Adrenal gland (tissue), 12 donors: ENCODE data around the gene SERPINA6. TPM values are rescaled to one million over a fixed set of nuclear protein-coding genes. Genes with fewer than 3 reads are reported as not detected.

ENCODE experiments used
- DNase-seq, 7 donors: peaks; one replicate each; pipeline ENCODE4 v3.0.0-alpha.2; 2019 to 2020
- H3K27ac ChIP-seq, 5 donors: fragments of 200-600 bp; sonication (generic) in 4 of 5; 1 replicate in 3 of 5; 2 replicates in 2 of 5; pipeline versions ENCODE4 v1.5.1 to v1.8.0; 2016 to 2020; ENCODE audit warnings: mild to moderate bottlenecking in 1 of 5
- H3K27me3 ChIP-seq: fragments of 200-600 bp; 2 replicates; pipeline ENCODE4 v1.8.0; 2021
- H3K36me3 ChIP-seq, 2 donors: fragments of 200-600 bp; replicated peaks in 1 of 2; 1 replicate in 1 of 2; 2 replicates in 1 of 2; pipeline versions ENCODE4 v1.5.1 to v1.8.0; 2018 to 2022
- H3K4me1 ChIP-seq, 2 donors: fragments of 200-600 bp; replicated peaks in 1 of 2; 1 replicate in 1 of 2; 2 replicates in 1 of 2; pipeline versions ENCODE4 v1.5.1 to v1.8.0; 2018 to 2021
- H3K4me3 ChIP-seq, 4 donors: fragments of 200-600 bp; sonication (generic) in 3 of 4; one replicate each; pipeline ENCODE4 v1.5.1; 2016 to 2018
- H3K9me3 ChIP-seq, 3 donors: fragments of 200-600 bp; sonication (generic) in 1 of 3; replicated peaks in 1 of 3; 1 replicate in 2 of 3; 2 replicates in 1 of 3; pipeline versions ENCODE4 v1.5.1 to v1.8.0; 2016 to 2021
- CTCF ChIP-seq, 6 experiments: fragments of 450-650 bp in 4 of 6; fragments of 200-600 bp in 2 of 6; sonication (generic) in 1 of 6; IDR thresholded peaks; 1 replicate in 5 of 6; 2 replicates in 1 of 6; pipeline versions ENCODE4 v1.5.1 to v1.8.0; 2016 to 2021; ENCODE audit warnings: antibody characterized with exemption in 6 of 6, mild to moderate bottlenecking in 2 of 6, moderate library complexity in 1 of 6
- POLR2A ChIP-seq, 2 donors: fragments of 450-650 bp; IDR thresholded peaks; one replicate each; pipeline ENCODE4 v1.6.1; 2017; ENCODE audit warnings: antibody characterized with exemption in 2 of 2, mild to moderate bottlenecking in 2 of 2, moderate library complexity in 1 of 2
- WGBS, 4 donors: extraction: QIAGEN DNeasy Blood & Tissue Kit in 2 of 4; methylation state at CpG; one replicate each; pipeline versions ENCODE4 v1.1.5 to v1.1.7; 2013 to 2017; 5-methylcytosine and 5-hydroxymethylcytosine counted together
- intact Hi-C, 2 donors: fragments of 100-400 bp; cut with DNase I; formaldehyde crosslinking; loops; one replicate each; pipeline versions ENCODE4 v1.14.1 to v1.15.0; 2022 to 2023
- polyA plus RNA-seq, 3 donors: library from polyadenylated mRNA; stranded (reverse); fragments of 200-250 nt in 2 of 3; fragments of 350-450 nt in 1 of 3; fragmentation: Illumina TruSeq in 1 of 3; extraction: RNeasy Lipid Tissue Mini Kit (QIAGEN cat#74804) in 1 of 3; gene quantifications; one replicate each; pipeline ENCODE4 v1.2.3, GENCODE V29; 2013 to 2014
- total RNA-seq, 9 donors: library from RNA; depleted of rRNA in 4 of 9; stranded (reverse); fragments of >200 nt in 4 of 9; fragments of 120-200 nt in 1 of 9; fragmentation: NEBNext Ultra II Directional in 1 of 9; extraction: Animal tissue kit (Norgen Biotek cat#: 25700) in 1 of 9; gene quantifications; one replicate each; pipeline versions ENCODE4 v1.1.0 to v1.2.4, GENCODE V29; 2013 to 2023
- donor health status: healthy with polysubstance abuse.
- donor health status: Bipolar disorder and iron deficiency.
- donor health status: DM: yes; HTN: yes; CAD: no.
- donor health status: DM: no; HTN: no; CAD: no.
- donor health status: DM: no; HTN: no; CAD: no.
- donor health status: DM: yes; HTN: yes; CAD: no.

Gene SERPINA6
- total and polyA plus RNA-seq, 12 donors = 0.09 TPM; not detected in 11

GRCh38 chr14:94321421-94322271 is 1.5 kb downstream of the SERPINA6 start:
- Histone ChIP-seq H3K27me3 (no peaks in the 10 kb centered on the region), H3K9me3 (no peaks in the 10 kb centered on the region), H3K36me3 (no peaks in the 10 kb centered on the region), H3K27ac (no peak overlapping the region), H3K4me1 (no peaks in the 10 kb centered on the region), H3K4me3 (no peak overlapping the region)
- intact Hi-C loops = no loop called here
- DNase-seq = no peak
- WGBS, 4 donors = 79 to 83% (median 81%) methylated on average over 5 of the region's 5 CpGs
- TF ChIP-seq POLR2A (IDR thresholded peaks at IDR 0.05) (no peak), CTCF (IDR thresholded peaks at IDR 0.05) (no peak)

- TF ChIP-seq CTCF (IDR thresholded peaks at IDR 0.05) = no peak
- TF ChIP-seq POLR2A (IDR thresholded peaks at IDR 0.05) = no peak
- Histone ChIP-seq H3K27ac (no peak overlapping the region), H3K4me1 (no peaks in the 10 kb centered on the region), H3K36me3 (no peaks in the 10 kb centered on the region), H3K9me3 (peaks cover 0 to 6% (median 0%) of the 10 kb centered on the region in 3 donors), H3K27me3 (no peaks in the 10 kb centered on the region), H3K4me3 (no peak overlapping the region)
- 67 to 73% (median 70%) methylated on average over 5 of the region's 5 CpGs for WGBS, 4 donors
- intact Hi-C loops = no loop called here
- no peak for DNase-seq
Observed at GRCh38 chr14:94320243-94320642, 2.9 kb downstream of the SERPINA6 start.

- intact Hi-C loops = no loop called here
- no peak for DNase-seq
- H3K36me3 ChIP-seq = no peaks in the 10 kb centered on the region
- H3K27me3 ChIP-seq = no peaks in the 10 kb centered on the region
- 57 to 63% (median 63%) methylated on average over 4 of the region's 4 CpGs for WGBS, 4 donors
- H3K4me3 ChIP-seq = no peak overlapping the region
- H3K9me3 ChIP-seq = peaks cover 0 to 6% (median 0%) of the 10 kb centered on the region in 3 donors
- H3K4me1 ChIP-seq = no peaks in the 10 kb centered on the region
- H3K27ac ChIP-seq = no peak overlapping the region
- TF ChIP-seq CTCF (IDR thresholded peaks at IDR 0.05) = no peak
- TF ChIP-seq POLR2A (IDR thresholded peaks at IDR 0.05) = no peak
Observed at GRCh38 chr14:94317259-94317658, 5.9 kb downstream of the SERPINA6 start.

- no peaks in the 10 kb centered on the region for H3K36me3 ChIP-seq
- no peaks in the 10 kb centered on the region for H3K4me1 ChIP-seq
- no peak overlapping the region for H3K4me3 ChIP-seq
- H3K27ac ChIP-seq = no peak overlapping the region
- TF ChIP-seq POLR2A (IDR thresholded peaks at IDR 0.05) (no peak), CTCF (IDR thresholded peaks at IDR 0.05) (no peak)
- intact Hi-C loops = no loop called here
- no peaks in the 10 kb centered on the region for H3K27me3 ChIP-seq
- no peak for DNase-seq
- H3K9me3 ChIP-seq = peaks cover 0 to 6% (median 0%) of the 10 kb centered on the region in 3 donors
- WGBS, 4 donors = 77 to 84% (median 82%) methylated on average over 1 of the region's 1 CpG
Observed at GRCh38 chr14:94316692-94317091, 6.4 kb downstream of the SERPINA6 start.
